Small intestine (tissue), 7 donors: ENCODE measurements around the gene YARS2. TPM values are rescaled to one million over a fixed set of nuclear protein-coding genes. Genes with fewer than 3 reads are reported as not detected.
A peak's percentile ranks its signal among the peaks of the same experiment; 100 is the strongest.

Experiments
- DNase-seq, 2 donors: peaks; one replicate each; pipeline versions ENCODE4 v3.0.0 to v3.0.0-alpha.2; 2013
- FAIRE-seq: peaks from 2 replicates; lab custom pipeline; 2012; peaks lifted over from hg19 to GRCh38; lab: Jason Lieb, UNC
- H3K27ac ChIP-seq, 3 donors: one replicate each; pipeline ENCODE4 v1.5.1; 2013; ENCODE audit warnings: low read length in 2 of 3, mild to moderate bottlenecking in 2 of 3, control low read depth in 1 of 3, inconsistent platforms in 1 of 3, low read depth in 1 of 3, moderate library complexity in 1 of 3
- H3K27me3 ChIP-seq, 3 donors: one replicate each; pipeline ENCODE4 v1.6.1; 2013; ENCODE audit warnings: low read length in 3 of 3, inconsistent platforms in 1 of 3; ENCODE audit not compliant: control insufficient read depth in 3 of 3, insufficient read depth in 3 of 3
- H3K36me3 ChIP-seq, 3 donors: one replicate each; pipeline ENCODE4 v1.6.1; 2013; ENCODE audit warnings: low read length in 3 of 3, inconsistent platforms in 1 of 3, low read depth in 1 of 3, mild to moderate bottlenecking in 1 of 3, moderate library complexity in 1 of 3; ENCODE audit not compliant: control insufficient read depth in 3 of 3, insufficient read depth in 2 of 3
- H3K4me1 ChIP-seq, 3 donors: one replicate each; pipeline ENCODE4 v1.6.1; 2013; ENCODE audit warnings: low read length in 2 of 3, inconsistent platforms in 1 of 3, low read depth in 1 of 3, mild to moderate bottlenecking in 1 of 3, moderate library complexity in 1 of 3; ENCODE audit not compliant: control insufficient read depth in 3 of 3, insufficient read depth in 2 of 3
- H3K4me3 ChIP-seq, 3 donors: one replicate each; pipeline ENCODE4 v1.5.1; 2013; ENCODE audit warnings: low read length in 3 of 3, control low read depth in 1 of 3, inconsistent platforms in 1 of 3, low read depth in 1 of 3, mild to moderate bottlenecking in 1 of 3, moderate library complexity in 1 of 3
- H3K9me3 ChIP-seq, 2 donors: one replicate each; pipeline ENCODE4 v1.6.1; 2013; ENCODE audit warnings: low read depth in 1 of 2, low read length in 1 of 2; ENCODE audit not compliant: control insufficient read depth in 2 of 2, insufficient read depth in 1 of 2
- WGBS, 3 donors: extraction: QIAGEN DNeasy Blood & Tissue Kit; methylation state at CpG; one replicate each; pipeline ENCODE4 v1.1.7; 2013; 5-methylcytosine and 5-hydroxymethylcytosine counted together
- polyA plus RNA-seq, 4 donors: library from polyadenylated mRNA; stranded (reverse) in 3 of 4; unstranded in 1 of 4; fragments of 200-250 nt in 3 of 4; fragments of 120-200 nt in 1 of 4; gene quantifications; one replicate each; pipeline versions ENCODE4 v1.2.1 to v1.2.3, GENCODE V29; 2013
- donor health status: healthy with polysubstance abuse.
- donor health status: control.
- donor health status: control.
- donor health status: Bipolar disorder and iron deficiency.
- donor health status: healthy.

YARS2 gene
- polyA plus RNA-seq, 4 donors = 5.4 to 19.0 (median 13.0) TPM

DNA sequence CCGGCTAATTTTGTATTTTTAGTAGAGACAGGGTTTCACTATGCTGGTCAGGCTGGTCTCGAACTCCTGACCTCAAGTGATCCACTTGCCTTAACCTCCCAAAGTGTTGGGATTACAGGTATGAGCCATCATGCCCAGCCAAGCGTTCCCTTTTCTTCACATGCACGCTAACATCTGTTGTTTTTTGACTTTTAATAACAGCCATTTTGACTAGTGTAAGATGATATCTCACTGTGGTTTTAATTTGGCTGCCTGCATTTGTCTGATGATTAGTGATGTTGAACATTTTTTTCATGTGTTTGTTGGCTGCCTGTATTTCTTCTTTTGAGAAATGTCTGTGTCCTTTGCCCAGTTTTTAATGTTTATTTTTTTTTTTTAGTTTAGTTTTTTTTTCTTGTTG is 10.2 kb upstream of the YARS2 start:
- no peak for DNase-seq
- FAIRE-seq = no peak
- Histone ChIP-seq H3K4me1 (no peaks in the 10 kb centered on the region), H3K9me3 (no peaks in the 10 kb centered on the region), H3K36me3 (no peaks in the 10 kb centered on the region), H3K27me3 (no peaks in the 10 kb centered on the region), H3K4me3 (no peak overlapping the region), H3K27ac (no peak overlapping the region)
- 72 to 91% (median 74%) methylated on average over 4 of the region's 4 CpGs for WGBS, 3 donors

DNA sequence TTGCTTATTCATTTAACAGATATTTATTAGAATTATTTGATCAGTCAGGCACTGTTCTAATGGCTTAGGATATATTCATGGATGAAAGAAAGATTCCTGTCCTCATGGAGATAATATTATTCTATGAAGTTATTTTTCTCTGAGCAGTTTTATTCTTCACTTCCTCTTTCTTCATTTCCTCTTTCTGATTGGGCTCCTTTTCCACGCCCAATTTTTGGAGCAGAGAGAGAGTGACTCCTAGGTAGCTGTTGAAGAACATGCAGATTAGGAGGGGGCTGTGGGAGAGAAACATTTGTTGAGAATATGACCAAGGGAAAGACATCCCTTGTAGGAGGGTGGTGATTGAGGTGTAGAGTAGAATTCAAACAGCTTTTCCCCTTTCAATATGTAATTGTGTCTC is 6.0 kb upstream of the YARS2 start:
- Histone ChIP-seq H3K4me3 (no peak overlapping the region), H3K9me3 (no peaks in the 10 kb centered on the region), H3K27me3 (no peaks in the 10 kb centered on the region), H3K4me1 (peaks cover 0 to 2% (median 0%) of the 10 kb centered on the region in 3 donors), H3K36me3 (no peaks in the 10 kb centered on the region), H3K27ac (no peak overlapping the region)
- no peak for DNase-seq
- 33 to 50% (median 40%) methylated on average over 1 of the region's 1 CpG for WGBS, 3 donors
- FAIRE-seq = no peak

GRCh38 chr12:32757157-32757556 is 1.5 kb upstream of the YARS2 start:
- WGBS, 3 donors = 90 to 92% (median 92%) methylated on average over 3 of the region's 3 CpGs
- Histone ChIP-seq H3K4me1 (peaks cover 2 to 7% (median 4%) of the 10 kb centered on the region in 3 donors), H3K27me3 (no peaks in the 10 kb centered on the region), H3K27ac (peak overlapping the region in 1 of 3 donors; percentile 96), H3K4me3 (no peak overlapping the region), H3K36me3 (peaks cover 2 to 7% (median 2%) of the 10 kb centered on the region in 3 donors), H3K9me3 (no peaks in the 10 kb centered on the region)
- FAIRE-seq (no peak), DNase-seq (no peak)

GRCh38 chr12:32756476-32757066 is 874 bp upstream of the YARS2 start:
- H3K9me3 ChIP-seq = no peaks in the 10 kb centered on the region
- 22 to 30% (median 30%) methylated on average over 8 of the region's 8 CpGs for WGBS, 3 donors
- H3K27me3 ChIP-seq = no peaks in the 10 kb centered on the region
- no peak for FAIRE-seq
- H3K36me3 ChIP-seq = peaks cover 2 to 10% (median 5%) of the 10 kb centered on the region in 3 donors
- peak overlapping the region in 1 of 3 donors; percentile 96 for H3K27ac ChIP-seq
- H3K4me3 ChIP-seq = no peak overlapping the region
- no peak for DNase-seq
- peaks cover 2 to 7% (median 4%) of the 10 kb centered on the region in 3 donors for H3K4me1 ChIP-seq

- WGBS, 3 donors = 0% methylated on average over 30 to 40 of the region's 40 CpGs
- FAIRE-seq = no peak
- no peaks in the 10 kb centered on the region for H3K27me3 ChIP-seq
Observed at GRCh38 chr12:32755051-32755653, 545 bp downstream of the YARS2 start.

DNA sequence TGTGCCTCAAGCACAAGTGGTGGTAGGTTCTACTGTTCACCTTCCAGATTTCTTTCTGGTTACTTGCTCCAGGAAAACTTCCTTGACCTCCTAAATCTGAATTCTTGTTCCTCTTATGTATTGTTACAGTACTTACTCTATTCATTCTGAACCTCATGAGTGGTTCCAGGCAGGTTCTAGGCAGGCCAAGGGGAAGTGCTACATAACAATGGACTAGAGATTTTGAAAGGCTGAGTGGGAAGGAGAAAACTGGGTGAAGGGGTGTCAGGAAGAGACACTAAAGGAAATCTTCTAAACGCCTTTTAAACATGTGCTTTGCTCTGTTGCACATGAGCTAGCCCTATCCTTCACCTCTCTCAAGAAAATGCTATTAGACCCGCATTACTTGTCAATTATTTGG is 1.6 kb downstream of the YARS2 start:
- FAIRE-seq (no peak), DNase-seq (peak; percentile 9 to 23)
- Histone ChIP-seq H3K36me3 (peaks cover 8 to 25% (median 12%) of the 10 kb centered on the region in 3 donors), H3K27ac (peak overlapping the region in 1 of 3 donors; percentile 23), H3K27me3 (no peaks in the 10 kb centered on the region), H3K4me3 (peak overlapping the region in 2 of 3 donors; percentile 11 to 91), H3K4me1 (peaks cover 2 to 7% (median 4%) of the 10 kb centered on the region in 3 donors), H3K9me3 (no peaks in the 10 kb centered on the region)
- 16 to 32% (median 22%) methylated on average over 2 of the region's 2 CpGs for WGBS, 3 donors

More at GRCh38 chr12:32755051-32755653, 545 bp downstream of the YARS2 start:
- peak; percentile 70 to 88 for DNase-seq
- Histone ChIP-seq H3K4me3 (peak overlapping the region; percentile 85 to 92 (median 91)), H3K4me1 (peaks cover 2 to 7% (median 4%) of the 10 kb centered on the region in 3 donors), H3K36me3 (peaks cover 4 to 22% (median 7%) of the 10 kb centered on the region in 3 donors), H3K27ac (peak overlapping the region; percentile 68 to 96 (median 90)), H3K9me3 (no peaks in the 10 kb centered on the region)

DNA sequence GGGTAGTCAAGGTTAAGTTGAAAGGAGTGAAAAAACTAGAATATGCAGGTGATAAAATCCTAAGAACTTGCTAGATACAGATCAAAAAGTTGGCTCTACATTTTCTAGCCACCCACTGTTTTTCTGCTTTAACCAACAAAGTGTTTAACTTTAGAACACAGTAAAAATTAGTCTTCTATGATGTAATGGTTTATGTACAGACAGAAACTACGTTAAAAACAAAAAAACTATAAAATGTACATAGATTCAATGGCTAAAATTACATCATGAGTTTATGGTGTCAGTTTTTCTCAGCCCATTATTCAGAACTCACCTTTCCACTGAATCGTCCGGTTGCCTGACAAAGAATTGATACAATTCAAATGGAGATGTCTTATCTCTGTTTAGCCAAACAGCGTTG is 2.1 kb downstream of the YARS2 start:
- 19 to 55% (median 34%) methylated on average over 4 of the region's 4 CpGs for WGBS, 3 donors
- Histone ChIP-seq H3K27ac (no peak overlapping the region), H3K4me3 (peak overlapping the region in 1 of 3 donors; percentile 91)

GRCh38 chr12:32743264-32743663 is 12.4 kb downstream of the YARS2 start:
- Histone ChIP-seq H3K27ac (no peak overlapping the region), H3K27me3 (no peaks in the 10 kb centered on the region), H3K4me3 (no peak overlapping the region), H3K4me1 (no peaks in the 10 kb centered on the region), H3K36me3 (peaks cover 2 to 28% (median 9%) of the 10 kb centered on the region in 3 donors), H3K9me3 (no peaks in the 10 kb centered on the region)
- FAIRE-seq (no peak), DNase-seq (no peak)
- WGBS, 3 donors = 90 to 95% (median 95%) methylated on average over 2 of the region's 2 CpGs

More for the DNA sequence above, 2.1 kb downstream of the YARS2 start:
- DNase-seq = no peak
- Histone ChIP-seq H3K4me1 (peaks cover 2 to 7% (median 4%) of the 10 kb centered on the region in 3 donors), H3K9me3 (no peaks in the 10 kb centered on the region), H3K27me3 (no peaks in the 10 kb centered on the region), H3K36me3 (peaks cover 10 to 26% (median 12%) of the 10 kb centered on the region in 3 donors)
- FAIRE-seq = no peak
